Esophagus squamous epithelium (tissue), 4 donors: ENCODE results near the gene OR2T35.
"Not testable (repeated sequence)": the region's sequence is repeated elsewhere in the genome, so short reads cannot be mapped to it uniquely, and the experiment has no call there.

Experiments used
- POLR2A ChIP-seq, 4 donors: fragments of 450-650 bp; IDR thresholded peaks; one replicate each; pipeline ENCODE4 v1.6.1; 2017; ENCODE audit warnings: antibody characterized with exemption in 4 of 4, mild to moderate bottlenecking in 4 of 4, moderate library complexity in 3 of 4
- TF ChIP-seq, protein P1 (sequence below), 6 experiments: fragments of 450-650 bp in 4 of 6; fragments of 200-600 bp in 2 of 6; sonication (generic) in 2 of 6; IDR thresholded peaks; one replicate each; pipeline ENCODE4 v1.5.1; 2016 to 2019; ENCODE audit warnings: antibody characterized with exemption in 6 of 6, mild to moderate bottlenecking in 4 of 6, moderate library complexity in 4 of 6

- TF ChIP-seq, protein P1, sequence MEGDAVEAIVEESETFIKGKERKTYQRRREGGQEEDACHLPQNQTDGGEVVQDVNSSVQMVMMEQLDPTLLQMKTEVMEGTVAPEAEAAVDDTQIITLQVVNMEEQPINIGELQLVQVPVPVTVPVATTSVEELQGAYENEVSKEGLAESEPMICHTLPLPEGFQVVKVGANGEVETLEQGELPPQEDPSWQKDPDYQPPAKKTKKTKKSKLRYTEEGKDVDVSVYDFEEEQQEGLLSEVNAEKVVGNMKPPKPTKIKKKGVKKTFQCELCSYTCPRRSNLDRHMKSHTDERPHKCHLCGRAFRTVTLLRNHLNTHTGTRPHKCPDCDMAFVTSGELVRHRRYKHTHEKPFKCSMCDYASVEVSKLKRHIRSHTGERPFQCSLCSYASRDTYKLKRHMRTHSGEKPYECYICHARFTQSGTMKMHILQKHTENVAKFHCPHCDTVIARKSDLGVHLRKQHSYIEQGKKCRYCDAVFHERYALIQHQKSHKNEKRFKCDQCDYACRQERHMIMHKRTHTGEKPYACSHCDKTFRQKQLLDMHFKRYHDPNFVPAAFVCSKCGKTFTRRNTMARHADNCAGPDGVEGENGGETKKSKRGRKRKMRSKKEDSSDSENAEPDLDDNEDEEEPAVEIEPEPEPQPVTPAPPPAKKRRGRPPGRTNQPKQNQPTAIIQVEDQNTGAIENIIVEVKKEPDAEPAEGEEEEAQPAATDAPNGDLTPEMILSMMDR (IDR thresholded peaks at IDR 0.05), result not testable (repeated sequence)
- TF ChIP-seq POLR2A (IDR thresholded peaks at IDR 0.05), result not testable (repeated sequence)
Observed at GRCh38 chr1:248634991-248635390, 10.1 kb downstream of the OR2T35 start, which contains the start of gene OR2T11.
